ENCODE measurements around the gene PDS5A. TPM values are rescaled to one million over a fixed set of nuclear protein-coding genes. Genes with fewer than 3 reads are reported as not detected.
"Not testable (repeated sequence)": the region's sequence is repeated elsewhere in the genome, so short reads cannot be mapped to it uniquely, and the experiment has no call there.

The PDS5A gene
- total RNA-seq, 1 experiment from 2014 or later: 49.7 TPM

DNA sequence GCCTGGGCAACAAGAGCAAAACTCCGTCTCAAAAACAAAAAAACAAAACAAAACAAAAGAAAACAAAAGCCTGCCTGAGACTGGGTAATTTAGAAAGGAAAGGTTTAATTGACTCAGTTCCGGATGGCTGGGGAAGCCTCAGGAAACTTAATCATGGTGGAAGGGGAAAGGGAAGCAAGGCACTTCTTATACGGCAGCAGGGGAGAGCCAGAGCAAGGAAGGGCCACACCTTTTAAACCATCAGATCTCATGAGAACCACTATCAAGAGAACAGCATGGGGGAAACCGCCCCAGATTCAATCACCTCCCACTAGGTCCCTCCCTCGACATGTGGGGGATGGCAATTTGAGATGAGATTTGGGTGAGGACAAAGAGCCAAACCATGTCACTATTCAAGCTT is 157.5 kb downstream of the PDS5A start:
- no peak for DNase-seq (ENCODE audit: low read depth, low spot score)
- in situ Hi-C loops (cut with HindIII; ENCODE audit: low pct_unique_long_range_greater_than_20kb, low sequenced_read_pairs): no loop called here

DNA sequence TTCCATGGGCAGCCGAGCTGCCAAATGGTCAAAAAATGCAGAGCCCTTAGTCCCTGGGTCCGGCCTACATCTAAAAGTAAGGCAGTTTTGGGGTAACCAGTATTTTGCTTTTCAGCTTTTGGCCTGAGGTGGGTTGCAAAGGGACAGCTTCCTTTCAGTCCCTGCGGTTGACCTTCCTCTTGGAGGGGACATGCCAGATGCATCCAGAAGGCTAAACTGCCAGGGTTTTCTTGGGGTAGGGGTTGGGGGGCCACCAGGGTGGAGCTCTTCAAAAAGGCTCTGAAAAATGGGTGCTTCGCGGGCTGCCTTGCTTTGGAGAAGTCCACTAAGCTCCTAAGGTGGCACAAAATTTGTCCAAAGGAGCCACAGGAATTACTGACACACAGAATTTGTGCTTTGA is 159.1 kb downstream of the PDS5A start:
- in situ Hi-C loops (cut with HindIII; ENCODE audit: low pct_unique_long_range_greater_than_20kb, low sequenced_read_pairs): no loop called here
- DNase-seq (ENCODE audit: low read depth, low spot score): no peak

DNA sequence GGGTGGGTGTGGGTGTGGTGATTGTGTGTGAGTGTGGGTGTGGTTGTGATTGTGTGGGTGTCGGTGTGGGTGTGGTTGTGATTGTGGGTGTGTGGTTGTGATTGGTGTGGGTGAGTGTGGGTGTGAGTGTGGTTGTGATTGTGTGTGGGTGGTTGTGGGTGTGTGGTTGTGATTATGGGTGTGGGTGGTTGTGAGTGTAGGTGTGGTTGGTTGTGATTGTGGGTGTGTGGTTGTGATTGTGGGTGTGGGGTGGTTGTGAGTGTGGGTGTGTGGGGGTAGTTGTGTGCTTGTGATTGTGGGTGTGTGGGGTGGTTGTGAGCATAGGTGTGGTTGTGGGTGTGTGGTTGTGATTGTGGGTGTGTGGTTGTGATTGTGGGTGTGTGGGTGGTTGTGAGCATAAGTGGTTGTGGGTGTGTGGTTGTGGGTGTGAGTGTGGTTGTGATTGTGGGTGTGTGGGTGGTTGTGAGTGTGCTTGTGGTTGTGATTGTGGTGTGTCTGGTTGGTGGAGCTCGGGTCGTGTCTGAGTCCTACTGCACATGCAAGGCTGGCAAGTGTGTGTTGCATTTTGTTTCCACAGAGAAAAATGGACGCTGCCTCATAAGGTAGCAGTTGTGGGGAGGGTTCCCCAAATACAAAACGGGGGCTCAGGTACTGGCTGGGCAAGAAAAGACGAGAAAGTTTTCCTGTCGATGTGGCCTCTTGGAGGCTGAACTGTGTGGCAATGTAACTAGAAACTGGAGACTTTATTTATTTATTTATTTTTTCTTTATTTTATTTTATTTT is 163.1 kb downstream of the PDS5A start:
- no peak for DNase-seq (ENCODE audit: low read depth, low spot score)
- in situ Hi-C loops (cut with HindIII; ENCODE audit: low pct_unique_long_range_greater_than_20kb, low sequenced_read_pairs): no loop called here

DNA sequence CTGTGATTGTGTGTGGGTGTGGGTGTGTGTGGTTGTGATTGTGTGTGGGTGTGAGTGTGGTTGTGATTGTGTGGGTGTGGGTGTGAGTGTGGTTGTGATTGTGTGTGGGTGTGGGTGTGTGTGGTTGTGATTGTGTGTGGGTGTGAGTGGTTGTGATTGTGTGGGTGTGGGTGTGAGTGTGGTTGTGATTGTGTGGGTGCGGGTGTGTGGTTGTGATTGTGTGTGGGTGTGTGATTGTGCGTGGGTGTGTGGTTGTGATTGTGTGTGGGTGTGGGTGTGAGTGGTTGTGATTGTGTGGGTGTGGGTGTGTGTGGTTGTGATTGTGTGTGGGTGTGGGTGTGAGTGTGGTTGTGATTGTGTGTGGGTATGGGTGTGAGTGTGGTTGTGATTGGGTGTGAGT is 163.9 kb downstream of the PDS5A start:
- DNase-seq (ENCODE audit: low read depth, low spot score); in situ Hi-C loops (cut with HindIII; ENCODE audit: low pct_unique_long_range_greater_than_20kb, low sequenced_read_pairs): not testable (repeated sequence)

DNA sequence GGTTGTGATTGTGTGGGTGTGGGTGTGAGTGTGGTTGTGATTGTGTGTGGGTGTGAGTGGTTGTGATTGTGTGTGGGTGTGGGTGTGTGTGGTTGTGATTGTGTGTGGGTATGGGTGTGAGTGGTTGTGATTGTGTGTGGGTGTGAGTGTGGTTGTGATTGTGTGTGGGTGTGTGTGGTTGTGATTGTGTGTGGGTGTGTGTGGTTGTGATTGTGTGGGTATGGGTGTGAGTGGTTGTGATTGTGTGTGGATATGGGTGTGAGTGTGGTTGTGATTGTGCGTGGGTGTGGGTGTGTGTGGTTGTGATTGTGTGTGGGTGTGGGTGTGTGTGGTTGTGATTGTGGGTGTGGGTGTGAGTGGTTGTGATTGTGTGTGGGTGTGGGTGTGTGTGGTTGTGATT is 164.7 kb downstream of the PDS5A start:
- DNase-seq (ENCODE audit: low read depth, low spot score); in situ Hi-C loops (cut with HindIII; ENCODE audit: low pct_unique_long_range_greater_than_20kb, low sequenced_read_pairs): not testable (repeated sequence)

DNA sequence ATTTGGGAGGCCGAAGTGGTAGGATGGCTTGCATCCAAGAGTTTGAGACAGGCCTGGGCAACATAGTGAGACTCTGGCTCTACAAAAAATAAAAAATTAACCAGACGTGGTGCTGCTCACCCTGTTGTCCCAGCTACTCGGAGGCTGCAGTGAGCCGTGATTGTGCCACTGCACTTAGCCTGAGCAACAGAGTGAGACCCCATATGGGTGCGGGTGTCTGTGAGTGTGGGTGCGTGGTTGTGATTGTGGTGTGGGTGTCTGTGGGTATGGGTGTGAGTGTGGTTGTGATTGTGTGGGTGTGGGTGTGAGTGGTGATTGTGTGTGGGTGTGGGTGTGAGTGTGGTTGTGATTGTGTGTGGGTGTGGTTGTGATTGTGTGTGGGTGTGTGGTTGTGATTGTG is 165.2 kb downstream of the PDS5A start:
- DNase-seq (ENCODE audit: low read depth, low spot score): no peak
- in situ Hi-C loops (cut with HindIII; ENCODE audit: low pct_unique_long_range_greater_than_20kb, low sequenced_read_pairs): no loop called here

DNA sequence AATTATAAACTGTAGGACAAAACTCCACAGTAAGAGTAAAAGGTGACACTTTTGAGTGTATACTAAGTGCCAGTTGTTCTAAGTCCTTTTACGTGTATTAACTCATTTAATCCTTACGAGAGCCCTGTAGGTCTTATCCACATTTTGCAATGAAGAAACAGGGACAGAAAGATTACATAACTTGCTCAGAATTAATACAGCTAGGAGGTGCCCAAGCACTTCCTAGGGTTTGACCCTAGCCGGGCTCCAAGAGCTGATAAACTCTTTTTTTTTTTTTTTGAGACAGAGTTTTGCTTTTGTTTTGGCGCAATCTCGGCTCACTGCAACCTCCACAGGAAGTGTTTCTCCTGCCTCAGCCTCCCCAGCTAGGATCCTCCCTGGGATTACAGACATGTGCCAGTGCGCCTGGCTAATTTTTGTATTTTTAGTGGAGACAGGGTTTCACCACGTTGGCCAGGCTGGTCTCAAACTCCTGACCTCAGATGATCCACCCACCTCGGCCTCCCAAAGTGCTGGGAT is 169.4 kb downstream of the PDS5A start:
- no peak for DNase-seq (ENCODE audit: low read depth, low spot score)
- in situ Hi-C loops (cut with HindIII; ENCODE audit: low pct_unique_long_range_greater_than_20kb, low sequenced_read_pairs): no loop called here

DNA sequence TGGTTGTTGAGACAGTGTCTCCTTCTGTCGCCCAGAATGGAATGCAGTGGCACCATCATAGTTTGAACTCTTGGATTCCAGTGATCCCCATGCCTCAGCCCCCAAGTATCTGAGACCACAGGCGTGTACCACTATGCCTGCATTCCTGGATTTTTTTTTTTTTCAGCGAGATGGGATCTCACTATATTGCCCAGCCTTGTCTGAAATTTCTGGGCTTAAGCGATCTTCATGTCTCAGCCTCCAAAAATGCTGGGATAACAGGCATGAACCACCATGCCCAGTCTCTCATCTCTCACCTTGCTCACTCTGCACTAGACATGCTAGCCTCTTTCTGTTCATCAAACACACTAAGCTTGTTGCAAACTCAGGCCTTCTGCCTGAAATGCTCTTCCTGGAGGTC is 175.7 kb downstream of the PDS5A start:
- in situ Hi-C loops (cut with HindIII; ENCODE audit: low pct_unique_long_range_greater_than_20kb, low sequenced_read_pairs): no loop called here
- no peak for DNase-seq (ENCODE audit: low read depth, low spot score)

DNA sequence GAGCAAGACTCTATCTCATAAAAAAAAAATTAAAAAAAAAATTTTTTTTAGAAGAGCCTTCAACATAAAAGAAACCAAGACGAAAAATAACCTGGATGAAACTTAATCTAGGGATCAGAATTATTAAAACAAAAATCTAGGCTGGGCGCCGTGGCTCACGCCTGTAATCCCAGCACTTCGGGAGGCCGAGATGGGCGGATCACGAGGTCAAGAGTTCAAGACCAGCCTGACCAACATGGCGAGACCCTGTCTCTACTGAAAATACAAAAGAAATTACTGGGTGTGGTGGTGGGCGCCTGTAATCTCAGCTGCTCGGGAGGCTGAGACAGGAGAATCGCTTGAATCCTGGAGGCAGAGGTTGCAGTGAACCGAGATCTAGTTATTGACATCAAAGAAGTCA is 184.7 kb downstream of the PDS5A start:
- in situ Hi-C loops (cut with HindIII; ENCODE audit: low pct_unique_long_range_greater_than_20kb, low sequenced_read_pairs): not testable (repeated sequence)

DNA sequence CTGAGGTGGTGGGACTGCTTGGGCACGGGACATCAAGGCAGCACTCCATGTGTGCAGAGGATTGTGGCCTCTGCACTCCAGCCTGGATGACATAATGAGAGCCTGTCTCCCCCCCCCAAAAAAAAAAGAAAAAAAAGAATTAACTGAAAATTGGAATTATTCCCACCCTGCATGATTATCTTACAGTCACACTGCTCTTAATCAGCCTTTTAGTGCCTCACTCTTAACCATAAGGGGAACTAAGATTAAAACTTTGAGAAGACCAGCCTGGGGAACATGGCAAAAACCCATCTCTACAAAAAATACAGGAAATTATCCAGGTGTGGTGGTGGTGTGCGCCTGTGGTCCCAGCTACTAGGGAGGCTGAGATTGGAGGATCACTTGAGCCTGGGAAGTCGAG is 185.2 kb downstream of the PDS5A start:
- in situ Hi-C loops (cut with HindIII; ENCODE audit: low pct_unique_long_range_greater_than_20kb, low sequenced_read_pairs): no loop called here

More for the DNA sequence above, 184.7 kb downstream of the PDS5A start:
- DNase-seq (ENCODE audit: low read depth, low spot score): not testable (repeated sequence)

DNA sequence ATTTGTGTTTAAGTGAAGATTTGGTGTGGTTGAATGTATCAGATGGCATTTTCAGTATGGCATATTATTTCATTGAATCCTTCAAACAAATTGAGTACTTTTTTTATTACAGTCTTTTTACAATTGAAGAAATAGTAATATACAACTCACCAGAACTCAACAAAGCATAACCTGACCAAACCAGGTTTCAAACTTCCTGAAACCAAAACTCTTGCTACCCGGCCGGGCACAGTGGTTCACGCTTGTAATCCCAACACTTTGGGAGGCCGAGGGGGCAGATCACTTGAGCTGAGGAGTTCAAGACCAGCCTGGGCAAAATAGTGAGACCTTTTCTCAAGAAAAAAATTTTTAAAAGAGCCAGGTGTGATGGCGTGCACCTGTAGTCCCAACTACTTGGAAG is 185.6 kb downstream of the PDS5A start:
- DNase-seq (ENCODE audit: low read depth, low spot score): no peak
- in situ Hi-C loops (cut with HindIII; ENCODE audit: low pct_unique_long_range_greater_than_20kb, low sequenced_read_pairs): no loop called here

More for the DNA sequence above, 185.2 kb downstream of the PDS5A start:
- no peak for DNase-seq (ENCODE audit: low read depth, low spot score)

DNA sequence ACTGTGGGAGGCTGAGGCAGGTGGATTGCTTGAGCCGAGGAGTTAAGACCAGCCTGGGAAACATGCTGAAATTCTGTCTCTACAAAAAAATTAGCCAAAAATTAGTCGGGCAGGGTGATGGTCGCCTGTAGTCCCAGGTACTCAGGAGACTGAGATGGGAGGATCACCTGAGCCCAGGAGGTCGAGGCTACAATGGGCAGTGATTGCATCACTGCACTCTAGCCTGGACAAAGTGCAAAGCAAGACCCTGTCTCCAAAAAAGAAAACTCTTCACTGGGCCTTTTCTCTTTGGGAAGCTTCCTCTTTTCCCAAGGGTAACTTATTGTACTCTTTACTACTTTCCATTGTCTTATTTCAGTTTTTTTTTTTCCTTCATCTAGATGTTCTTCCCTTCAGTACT is 190.9 kb downstream of the PDS5A start:
- in situ Hi-C loops (cut with HindIII; ENCODE audit: low pct_unique_long_range_greater_than_20kb, low sequenced_read_pairs): no loop called here

DNA sequence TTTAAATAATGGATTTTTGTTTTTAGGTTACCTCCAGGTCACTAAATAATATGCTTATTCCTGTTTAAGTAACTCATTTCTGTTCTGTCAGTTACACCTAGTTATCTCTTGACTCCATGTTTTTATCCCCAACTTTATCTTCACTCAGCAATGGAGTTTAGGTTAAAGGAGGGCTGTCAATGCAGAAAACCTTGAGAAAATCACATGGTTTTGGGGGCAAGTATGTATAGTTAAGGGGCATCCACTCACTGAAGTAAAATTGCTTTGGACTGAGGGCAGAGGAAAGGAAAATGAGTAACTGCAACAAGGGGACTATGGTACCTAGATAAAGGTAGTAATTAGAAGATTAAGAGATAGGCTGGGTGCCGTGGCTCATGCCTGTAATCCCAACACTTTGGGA is 192.6 kb downstream of the PDS5A start:
- in situ Hi-C loops (cut with HindIII; ENCODE audit: low pct_unique_long_range_greater_than_20kb, low sequenced_read_pairs): no loop called here
- no peak for DNase-seq (ENCODE audit: low read depth, low spot score)

More for the DNA sequence above, 190.9 kb downstream of the PDS5A start:
- no peak for DNase-seq (ENCODE audit: low read depth, low spot score)

DNA sequence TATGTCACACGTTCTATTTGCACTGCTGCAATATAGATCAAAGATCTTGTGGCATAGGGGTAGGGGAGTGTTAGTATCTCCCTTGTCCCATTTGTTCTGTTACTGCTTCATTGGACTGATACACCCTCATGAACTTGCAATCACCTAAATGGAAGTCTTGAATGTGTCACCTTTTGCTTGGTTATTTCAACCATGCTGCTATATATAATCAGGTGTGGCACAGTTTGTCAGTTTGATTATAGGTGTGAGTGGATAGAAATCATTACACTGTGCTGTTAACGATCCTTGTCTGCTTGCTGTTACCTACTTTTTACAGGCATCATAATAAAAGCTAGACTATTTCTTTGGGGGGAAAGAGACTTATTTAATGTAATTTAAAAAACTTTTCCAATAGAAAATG is 195.7 kb downstream of the PDS5A start:
- in situ Hi-C loops (cut with HindIII; ENCODE audit: low pct_unique_long_range_greater_than_20kb, low sequenced_read_pairs); DNase-seq (ENCODE audit: low read depth, low spot score): not testable (repeated sequence)

Small RNA genes lying within 50 kb of the gene (small RNA-seq; reads per million reads assigned to genes)
- 0.02 to 0.05 reads per million in 2 experiments for gene RNA5SP159

Other genes starting within 250 kb of the PDS5A start
- gene N4BP2, start 78.9 kb upstream of the PDS5A start, total RNA-seq (2014; rRNA removed; shearing (Covaris generic)): 6.4 and 6.5 TPM in 2 replicates
- not detected in 2 replicates for gene RHOH, start 219.1 kb upstream of the PDS5A start, total RNA-seq (2014; rRNA removed; shearing (Covaris generic))